ENCODE measurements around the gene ADARB1. TPM values are rescaled to one million over a fixed set of nuclear protein-coding genes. Genes with fewer than 3 reads are reported as not detected.

The ADARB1 gene
- total and polyA plus RNA-seq, 2 of the 8 experiments (the other 6 are each of a cell fraction or from before 2014, with no cell fraction given) = 4.7 to 14.9 TPM

- no peaks in the 10 kb centered on the region for H3K79me2 ChIP-seq (ENCODE audit: control insufficient read depth in 1 of 2, insufficient read depth in 2 of 2, low read length in 2 of 2)
- H3K27ac ChIP-seq (ENCODE audit: low read depth, low read length) = no peak overlapping the region
- no peak overlapping the region for H3K56ac ChIP-seq (replicated peaks; ENCODE audit: insufficient read length, low read depth, low read length)
- ChIA-PET POLR2A (ENCODE audit: partially characterized antibody) (no interaction called here), CTCF (ENCODE audit: partially characterized antibody) (interaction anchor here (1.0 to 1.8 kb wide), 6 partner anchors 11 to 97 kb away, joined by 3 to 11 read pairs (median 4); no protein-coding TSS in a partner anchor)
- H3K79me1 ChIP-seq (ENCODE audit: low read depth, low read length) = no peaks in the 10 kb centered on the region
- H2BK15ac ChIP-seq (ENCODE audit: low read length) = no peak overlapping the region
- H3K9ac ChIP-seq (replicated peaks in 1 of 4; ENCODE audit: extremely low read depth in 1 of 4, low read depth in 3 of 4, low read length in 3 of 4) = no peak overlapping the region
- no peak overlapping the region for H3K14ac ChIP-seq (ENCODE audit: insufficient read length)
- H2BK20ac ChIP-seq (ENCODE audit: low read length) = no peak overlapping the region
- H3K4ac ChIP-seq (replicated peaks; ENCODE audit: insufficient read length, low read depth, low read length) = no peak overlapping the region
- no peak overlapping the region for H4K91ac ChIP-seq (replicated peaks; ENCODE audit: insufficient read length, low read length)
- H4K8ac ChIP-seq (ENCODE audit: extremely low read depth, insufficient read depth, low read length) = no peak overlapping the region; the same call in 1 of the 2 replicates
- no peak overlapping the region for H3K4me3 ChIP-seq (ENCODE audit: extremely low read depth in 1 of 4, insufficient read depth in 2 of 4, low read depth in 3 of 4, low read length in 4 of 4)
- no peak overlapping the region for H3K23ac ChIP-seq (ENCODE audit: insufficient read length)
- H3K9me3 ChIP-seq (ENCODE audit: insufficient read depth in 2 of 2, low read depth in 1 of 2, low read length in 1 of 2) = 0 out of 4 replicates have a peak, but pooled peaks cover 3 to 4% of the 10 kb centered on the region in 2 experiments
- H3K4me1 ChIP-seq (replicated peaks in 1 of 4; ENCODE audit: control insufficient read depth in 3 of 4, insufficient read depth in 4 of 4, low read length in 3 of 4) = no peaks in the 10 kb centered on the region
- no peak overlapping the region for H3K4me2 ChIP-seq (ENCODE audit: insufficient read depth in 1 of 2, low read depth in 2 of 2, low read length in 2 of 2)
- no peak overlapping the region for H2AFZ ChIP-seq (ENCODE audit: low read length)
- no peak overlapping the region for H2BK120ac ChIP-seq (replicated peaks; ENCODE audit: low read depth, low read length)
- FAIRE-seq (no peak), DNase-seq (ENCODE audit: low read depth in 1 of 2, low spot score in 2 of 2) (no peak)
- no peaks in the 10 kb centered on the region for H3K36me3 ChIP-seq (ENCODE audit: control insufficient read depth in 2 of 4, insufficient read depth in 4 of 4, low read length in 3 of 4)
- no peaks in the 10 kb centered on the region for H3K27me3 ChIP-seq (replicated peaks in 1 of 4; ENCODE audit: control insufficient read depth in 3 of 4, extremely low read depth in 1 of 4, insufficient read depth in 3 of 4, low read length in 3 of 4)
- no peak overlapping the region for H4K5ac ChIP-seq (ENCODE audit: insufficient read length, low read depth, low read length)
- WGBS, 2 experiments (ENCODE audit: extremely low coverage in 1 of 2, insufficient coverage in 1 of 2, insufficient read length in 1 of 2, insufficient replicate concordance in 2 of 2, low coverage in 1 of 2, low lambda C conversion rate in 2 of 2, missing lambda C conversion rate in 1 of 2) = 94% methylated on average over 28 of the region's 28 CpGs; no CpG with 5 or more reads in 1 of the 2 experiments
- H4K20me1 ChIP-seq (replicated peaks in 1 of 2; ENCODE audit: control insufficient read depth in 1 of 2, insufficient read depth in 2 of 2, low read length in 2 of 2) = no peaks in the 10 kb centered on the region
- no peak overlapping the region for H3K18ac ChIP-seq (ENCODE audit: extremely low read depth, low read length)
- no peaks in the 10 kb centered on the region for H3K23me2 ChIP-seq (ENCODE audit: low read depth, low read length)
- no peak overlapping the region for H2BK5ac ChIP-seq (ENCODE audit: low read depth, low read length)
- H2AK5ac ChIP-seq (ENCODE audit: low read depth, low read length) = no peak overlapping the region
- H2BK12ac ChIP-seq (ENCODE audit: low read depth, low read length) = no peak overlapping the region
- no peak for TF ChIP-seq SP4 (IDR thresholded peaks at IDR 0.05; ENCODE audit: low read length)
- no peak for TF ChIP-seq CBX8 (IDR thresholded peaks at IDR 0.05; ENCODE audit: borderline replicate concordance, low read depth, low read length)
- TF ChIP-seq CBX5 (IDR thresholded peaks at IDR 0.05; ENCODE audit: low read depth, low read length) = no peak
- TF ChIP-seq HDAC6 (IDR thresholded peaks at IDR 0.05; ENCODE audit: low read depth, low read length) = no peak
- TF ChIP-seq KDM1A (IDR thresholded peaks at IDR 0.05; ENCODE audit: borderline replicate concordance, low read length) = no peak
- no peak for TF ChIP-seq PHF8 (conservative IDR thresholded peaks at IDR 0.05; ENCODE audit: low read depth, low read length)
- no peak for TF ChIP-seq CHD2 (IDR thresholded peaks at IDR 0.05; ENCODE audit: low read length)
- TF ChIP-seq POLR2A (IDR thresholded peaks at IDR 0.05; ENCODE audit: control extremely low read depth in 1 of 2, low read depth in 2 of 2, low read length in 2 of 2) = no peak
- no peak for TF ChIP-seq ATF3 (IDR thresholded peaks at IDR 0.05; ENCODE audit: insufficient read depth, low read depth, low read length)
- no peak for TF ChIP-seq TEAD4 (IDR thresholded peaks at IDR 0.05; ENCODE audit: low read depth, low read length)
- TF ChIP-seq KDM5A (IDR thresholded peaks at IDR 0.05; ENCODE audit: low read length) = no peak
- TF ChIP-seq RFX5 (IDR thresholded peaks at IDR 0.05; ENCODE audit: borderline replicate concordance, low read depth, low read length) = no peak
- TF ChIP-seq SIN3A (conservative IDR thresholded peaks at IDR 0.05 in 1 of 2, IDR thresholded peaks at IDR 0.05 in 1 of 2; ENCODE audit: low read depth in 1 of 2, low read length in 2 of 2) = no peak
- TF ChIP-seq E2F6 (IDR thresholded peaks at IDR 0.05) = no peak
Observed at GRCh38 chr21:45234127-45234526, 159.7 kb downstream of the ADARB1 start.

Measured in H1 (cell line).